Raji (cell line): ENCODE data around the gene RYR3.

Experiments used
- POLR2A ChIP-seq: IDR thresholded peaks from 2 replicates; pipeline ENCODE4 v1.6.1; 2011; ENCODE audit warnings: low read depth, low read length, control low read depth; ENCODE audit not compliant: insufficient read depth

RYR3 gene

DNA sequence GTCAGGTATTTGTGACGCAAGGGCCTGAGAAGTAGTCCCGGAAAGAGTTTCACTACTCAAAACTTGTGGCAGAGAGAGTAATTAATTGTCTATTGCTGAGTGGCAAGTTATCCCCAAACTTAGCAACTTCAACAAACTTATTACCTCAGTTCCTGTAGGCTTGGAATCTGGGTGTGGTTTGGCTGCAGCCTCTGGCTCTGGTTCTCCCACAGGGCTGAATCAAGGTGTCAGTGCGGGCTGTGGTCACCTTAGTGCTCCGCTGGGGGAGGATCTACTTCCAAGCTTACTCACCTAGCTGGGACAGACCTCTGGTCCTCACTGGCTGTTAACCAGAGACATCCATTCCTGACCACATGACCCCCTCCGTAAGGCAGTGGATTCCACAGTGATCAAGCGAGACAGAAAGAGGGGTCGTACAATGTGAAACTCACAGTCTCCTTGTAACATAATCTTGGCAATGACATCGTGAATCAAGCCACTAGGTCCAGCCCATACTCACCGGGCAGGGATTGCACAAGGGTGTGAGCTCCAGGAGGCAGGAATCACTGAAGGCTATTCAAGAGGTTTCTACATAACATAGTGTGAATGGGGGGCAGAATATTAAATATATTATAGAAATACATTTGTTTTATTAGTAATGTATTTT is 138.3 kb downstream of the RYR3 start:
- TF ChIP-seq POLR2A: no peak

DNA sequence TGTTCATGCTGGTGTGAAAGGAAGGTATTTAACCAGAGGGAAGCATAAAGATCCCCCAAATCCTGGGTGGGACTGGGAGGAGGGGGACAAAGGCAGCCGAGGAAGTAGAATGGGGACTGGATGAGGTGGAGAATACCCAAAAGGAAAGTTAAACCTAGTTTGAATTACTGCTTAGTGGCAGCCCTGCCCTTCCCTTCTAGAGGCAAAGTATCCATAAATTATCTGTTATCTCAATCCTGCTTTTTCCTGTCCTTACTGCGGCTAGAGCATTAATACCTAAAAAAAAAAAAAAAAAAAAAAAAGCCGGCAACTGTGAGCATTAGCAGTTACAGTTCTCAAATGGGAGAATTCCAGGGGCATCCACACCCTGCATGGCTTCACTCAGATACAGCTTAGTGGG is 139.0 kb downstream of the RYR3 start:
- TF ChIP-seq POLR2A: no peak

DNA sequence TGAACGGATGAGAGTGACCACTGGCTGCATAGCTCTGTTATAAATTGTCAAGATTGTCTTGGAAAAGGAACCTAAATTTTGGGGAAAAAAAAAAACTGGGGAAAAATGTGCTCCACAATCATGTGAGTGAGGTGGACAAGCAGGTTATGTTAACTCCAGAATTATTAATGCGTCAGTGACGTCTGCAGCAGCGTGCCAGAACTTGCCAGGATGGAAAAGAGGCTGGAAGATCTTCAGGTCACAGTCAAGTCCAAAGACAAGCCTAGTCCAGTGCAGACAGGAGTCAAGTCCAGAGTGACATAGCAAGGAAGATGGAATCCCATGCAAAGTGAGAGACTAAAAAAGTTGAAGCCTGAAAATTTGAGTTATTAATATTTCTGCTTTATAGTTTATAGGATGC is 140.6 kb downstream of the RYR3 start:
- no peak for TF ChIP-seq POLR2A

DNA sequence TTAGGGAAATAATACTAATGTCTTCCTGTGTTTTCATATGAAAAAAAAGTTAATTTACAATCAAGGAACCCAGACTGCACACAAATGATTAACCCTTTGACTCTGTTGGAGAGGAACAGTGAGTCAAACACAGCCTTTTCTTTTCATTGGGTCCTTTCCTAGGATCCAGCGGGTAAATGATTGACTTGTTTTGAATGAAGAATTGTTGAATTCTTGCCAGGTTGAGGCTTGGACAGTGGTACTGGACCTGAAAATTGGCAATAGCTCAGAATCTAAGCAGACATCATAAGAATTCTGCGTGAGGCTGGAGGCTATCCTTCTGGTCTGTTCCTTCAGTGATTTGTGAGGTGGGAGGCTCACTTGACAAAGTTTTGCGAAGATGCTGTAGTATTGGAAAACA is 143.0 kb downstream of the RYR3 start:
- no peak for TF ChIP-seq POLR2A

DNA sequence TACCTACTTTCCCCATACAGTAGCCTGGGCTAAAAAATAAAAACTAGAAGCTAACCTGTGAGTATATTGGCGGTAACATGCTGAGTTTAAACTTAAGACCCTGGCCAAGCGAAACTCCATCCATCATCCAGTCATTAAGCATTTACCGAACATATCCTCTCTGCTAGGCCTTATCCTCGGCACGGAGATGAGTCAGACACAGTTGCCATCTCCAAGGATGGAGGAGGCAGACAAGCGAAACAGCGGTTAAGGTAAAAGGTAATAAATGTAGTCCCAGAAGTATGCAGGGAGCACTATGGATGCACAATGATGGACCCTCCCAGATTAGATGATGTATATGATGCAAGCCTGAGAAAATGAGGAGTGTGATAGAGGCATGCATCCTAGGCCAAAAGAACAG is 143.6 kb downstream of the RYR3 start:
- TF ChIP-seq POLR2A: no peak

DNA sequence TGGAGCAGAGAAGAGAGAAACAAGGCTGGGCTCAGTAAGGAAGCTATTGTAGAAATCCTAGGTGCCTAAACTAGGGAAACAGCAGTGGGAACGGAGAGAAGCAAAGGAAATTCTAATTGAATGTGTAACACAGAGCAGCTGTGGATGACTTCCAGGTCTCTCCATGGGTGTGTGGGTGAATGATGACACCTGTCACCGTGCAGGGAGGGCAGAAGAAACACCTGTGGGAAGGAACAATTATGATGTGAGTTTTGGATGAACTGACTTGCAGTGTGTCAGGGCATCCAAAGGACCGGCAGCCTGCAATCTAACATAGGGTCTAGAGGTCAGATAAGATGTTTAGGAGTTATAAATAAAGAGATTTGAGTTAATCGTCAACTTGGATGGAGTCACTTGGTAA is 144.2 kb downstream of the RYR3 start:
- no peak for TF ChIP-seq POLR2A

GRCh38 chr15:33458421-33458820 is 147.7 kb downstream of the RYR3 start:
- TF ChIP-seq POLR2A: no peak

GRCh38 chr15:33460166-33460805 is 149.5 kb downstream of the RYR3 start:
- no peak for TF ChIP-seq POLR2A

DNA sequence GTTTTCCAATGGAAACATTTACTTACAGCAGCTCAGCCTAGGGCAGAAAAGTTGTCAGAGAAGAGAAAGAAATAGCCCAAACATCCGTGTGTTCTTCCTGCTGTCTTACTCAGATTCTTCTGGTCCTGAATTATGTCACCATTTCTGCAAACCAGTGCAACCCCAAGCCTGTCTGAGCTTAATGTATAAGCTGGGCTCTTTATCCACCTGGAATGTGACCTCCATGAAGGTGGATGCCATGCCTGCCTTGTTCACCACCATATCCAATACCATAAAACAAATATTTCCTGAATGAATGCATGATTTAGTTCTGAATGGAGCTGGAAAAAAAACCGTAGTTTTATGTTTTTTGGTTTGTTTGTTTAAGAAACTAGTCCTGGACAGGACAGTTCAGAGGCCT is 150.9 kb downstream of the RYR3 start:
- TF ChIP-seq POLR2A: no peak

- no peak for TF ChIP-seq POLR2A
These were observed 156.5 kb downstream of the RYR3 start for GRCh38 chr15:33467146-33467815.

GRCh38 chr15:33467816-33468163 is 157.0 kb downstream of the RYR3 start:
- TF ChIP-seq POLR2A: no peak

DNA sequence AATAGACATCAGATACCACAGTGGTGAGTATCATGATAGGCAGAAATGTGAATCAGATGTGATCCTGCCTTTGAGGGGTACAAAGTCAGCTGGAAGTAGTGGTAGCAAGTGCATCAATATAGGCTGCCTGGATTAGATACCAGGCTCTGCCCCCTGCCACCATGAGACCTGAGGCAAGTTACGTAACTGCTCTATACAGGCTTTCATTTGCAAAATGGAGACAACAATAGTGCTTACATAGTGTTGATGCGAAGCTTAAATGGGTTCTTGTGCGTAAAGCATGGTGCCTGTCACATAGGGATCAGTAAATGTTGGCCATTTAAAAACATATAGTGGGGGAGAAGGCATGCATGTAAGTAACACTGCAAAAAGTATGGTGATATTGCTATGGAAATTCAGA is 158.0 kb downstream of the RYR3 start:
- no peak for TF ChIP-seq POLR2A

DNA sequence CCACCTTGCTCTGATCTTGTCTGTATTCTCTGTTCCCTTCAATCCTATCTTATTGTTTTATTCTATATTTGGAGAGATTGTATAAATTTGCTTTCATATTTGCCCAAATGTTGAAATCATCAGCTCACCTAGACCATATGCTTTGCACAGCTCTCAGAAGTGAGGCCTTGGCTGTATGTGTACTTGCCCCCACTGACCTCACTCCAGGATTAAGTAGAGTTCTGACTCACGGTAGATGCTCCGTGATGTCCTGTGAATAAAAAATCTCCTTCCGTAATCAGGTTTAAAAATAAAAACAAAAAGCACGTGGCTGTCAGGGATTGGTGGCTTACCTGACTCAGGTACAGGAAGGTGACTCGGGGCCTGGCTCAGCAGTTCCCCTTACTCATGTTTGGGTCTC is 162.2 kb downstream of the RYR3 start:
- no peak for TF ChIP-seq POLR2A

DNA sequence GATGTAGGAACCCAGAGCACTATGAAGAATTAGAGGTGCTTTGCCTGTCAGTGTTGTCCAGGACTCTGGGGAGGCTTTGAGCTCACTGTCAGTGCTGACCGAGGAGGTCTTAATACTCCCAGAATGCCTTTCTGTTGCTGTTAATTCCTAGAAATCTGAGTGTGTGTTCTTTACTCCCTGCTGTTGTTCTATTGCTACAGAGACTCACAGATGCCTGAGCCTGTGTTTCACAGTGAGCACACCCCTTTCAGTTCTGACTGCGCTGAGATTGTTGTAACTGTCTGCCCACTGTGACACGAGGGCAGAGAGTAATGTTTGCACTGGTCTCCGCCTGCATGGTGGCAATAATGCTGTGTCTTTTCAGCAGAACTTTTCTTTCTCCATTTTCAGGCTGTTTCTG is 162.9 kb downstream of the RYR3 start:
- no peak for TF ChIP-seq POLR2A

DNA sequence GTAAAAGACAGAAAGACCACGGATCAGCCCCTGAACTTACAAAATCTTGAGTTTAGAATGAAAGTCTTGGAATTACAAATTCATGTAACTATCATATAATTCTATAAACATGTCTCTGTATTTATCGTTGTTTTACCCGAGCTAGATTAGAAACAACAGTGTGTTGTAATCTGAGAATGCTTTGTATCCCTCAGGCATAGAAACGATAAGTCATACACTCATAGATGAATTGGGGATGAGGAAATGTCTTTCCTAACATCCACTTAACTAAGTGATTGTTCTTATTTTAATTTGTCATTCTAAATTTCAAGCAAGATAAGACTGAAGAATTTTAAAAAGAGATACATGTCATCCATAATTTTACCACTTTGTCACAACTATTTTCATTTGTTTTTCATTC is 165.3 kb downstream of the RYR3 start:
- no peak for TF ChIP-seq POLR2A

- no peak for TF ChIP-seq POLR2A
These were observed 166.1 kb downstream of the RYR3 start for GRCh38 chr15:33476908-33477307.
